Activated CD4-positive, alpha-beta T cell treated with anti-CD3 and anti-CD28 coated beads for 48 hours (primary cell): ENCODE data around the gene CLCN4.
A peak's percentile ranks its signal among the peaks of the same experiment; 100 is the strongest.

Source experiments
- DNase-seq: peaks from one replicate; pipeline ENCODE4 v3.0.0-alpha.2; 2020

Gene CLCN4

DNA sequence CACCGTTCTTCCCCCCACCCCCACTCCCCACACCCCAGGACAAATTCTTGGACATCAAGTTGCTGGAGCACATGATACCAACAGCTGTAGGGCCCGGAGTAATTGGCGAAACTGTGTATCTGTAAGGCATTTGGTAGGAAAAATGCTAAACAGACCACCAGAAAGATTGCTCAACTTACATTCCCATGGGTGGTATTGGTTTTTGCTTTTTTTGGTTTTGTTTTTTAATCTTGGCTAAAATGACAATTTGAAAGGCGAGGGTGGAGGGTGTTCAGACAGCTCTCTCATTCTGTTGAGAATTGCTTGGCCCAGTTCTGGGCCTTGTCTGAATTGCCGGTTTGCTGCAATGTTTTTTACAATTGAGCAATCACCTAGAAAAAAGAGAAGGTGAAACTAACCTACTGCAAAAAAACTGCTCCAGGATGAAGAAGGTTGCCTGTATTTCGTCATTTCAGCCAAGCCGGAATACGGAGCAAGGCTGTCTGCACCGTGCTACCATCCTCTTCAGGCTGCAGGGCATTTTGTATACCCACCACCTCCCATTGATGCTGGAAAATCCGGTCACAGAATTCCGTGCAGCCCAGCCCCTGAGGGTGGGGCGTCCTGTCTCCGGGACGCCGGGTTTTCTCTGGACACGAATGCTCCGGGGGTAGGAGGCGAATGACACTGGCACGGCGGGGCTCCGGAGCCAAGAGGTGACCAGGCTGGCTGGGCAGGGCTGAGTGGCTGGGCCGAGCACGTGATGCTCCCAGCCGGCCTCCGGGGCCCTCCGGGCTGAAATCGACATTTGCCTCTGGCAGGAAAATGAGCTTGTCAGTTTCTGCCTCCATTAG lies at the start of gene CLCN4:
CLCN4 (plus strand) TSS at position 777 of the 833 bp plus-strand sequence. CDS start 28,058 bp downstream, outside the sequence.
- no peak for DNase-seq

DNA sequence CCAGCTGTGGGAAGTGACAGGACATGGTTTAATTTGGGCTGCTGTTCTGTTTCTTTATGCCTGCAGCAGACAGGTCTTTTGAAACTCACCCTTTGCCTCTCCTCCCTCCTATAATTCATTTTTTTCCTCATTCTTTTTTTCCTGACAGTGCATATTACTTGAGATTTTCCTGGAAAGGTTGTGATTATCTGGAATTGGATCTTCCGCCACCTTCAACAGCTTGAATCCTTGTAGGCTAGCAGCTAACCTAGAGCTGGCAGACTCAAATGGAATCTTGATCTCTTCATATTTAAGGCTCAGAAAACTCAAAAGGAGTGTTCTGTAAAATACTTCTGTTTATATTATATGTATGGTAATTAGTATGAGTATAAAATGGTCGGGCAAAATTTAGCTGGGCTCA lies 49.3 kb upstream of the CLCN4 start:
- no peak for DNase-seq

DNA sequence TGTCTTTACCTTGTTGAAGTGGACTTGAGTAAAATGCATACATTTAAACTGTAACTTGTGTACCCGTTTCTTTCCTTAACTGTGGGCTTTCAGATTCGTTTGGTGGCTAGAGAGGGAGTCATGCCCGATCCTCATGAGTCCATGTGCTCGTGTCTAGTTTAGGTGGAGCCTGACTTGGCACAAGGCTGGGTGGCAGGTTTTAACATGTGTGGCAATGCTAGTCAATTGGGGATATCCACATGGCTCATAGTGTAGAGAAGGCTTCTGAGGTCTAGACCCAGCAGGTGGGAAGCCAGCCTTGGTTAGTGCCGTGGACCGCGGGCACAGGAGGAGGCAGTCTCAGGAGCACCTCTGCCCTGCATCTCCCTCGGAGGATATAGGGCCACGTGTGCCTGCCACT lies 48.5 kb upstream of the CLCN4 start:
- peak; percentile 11 for DNase-seq

DNA sequence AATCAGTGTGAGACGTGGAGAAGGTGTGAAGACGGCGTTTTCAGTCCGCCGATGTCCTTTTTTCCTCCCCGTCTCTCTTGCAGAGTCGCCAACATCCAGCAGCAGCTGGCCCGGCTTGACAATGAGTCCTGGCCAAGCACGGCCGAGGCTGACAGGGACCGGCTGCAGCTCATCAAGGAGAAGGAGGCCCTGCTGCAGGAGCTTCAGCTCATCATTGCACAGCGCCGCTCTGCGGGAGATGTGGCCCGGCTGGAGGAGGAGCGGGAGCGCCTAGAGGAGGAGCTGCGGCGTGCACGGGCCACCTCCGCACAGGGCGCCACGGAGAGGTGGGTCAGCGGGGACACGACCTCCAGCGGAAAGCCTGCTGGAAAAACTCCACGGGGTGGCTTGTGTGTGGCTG lies 47.1 kb upstream of the CLCN4 start:
- DNase-seq: no peak

DNA sequence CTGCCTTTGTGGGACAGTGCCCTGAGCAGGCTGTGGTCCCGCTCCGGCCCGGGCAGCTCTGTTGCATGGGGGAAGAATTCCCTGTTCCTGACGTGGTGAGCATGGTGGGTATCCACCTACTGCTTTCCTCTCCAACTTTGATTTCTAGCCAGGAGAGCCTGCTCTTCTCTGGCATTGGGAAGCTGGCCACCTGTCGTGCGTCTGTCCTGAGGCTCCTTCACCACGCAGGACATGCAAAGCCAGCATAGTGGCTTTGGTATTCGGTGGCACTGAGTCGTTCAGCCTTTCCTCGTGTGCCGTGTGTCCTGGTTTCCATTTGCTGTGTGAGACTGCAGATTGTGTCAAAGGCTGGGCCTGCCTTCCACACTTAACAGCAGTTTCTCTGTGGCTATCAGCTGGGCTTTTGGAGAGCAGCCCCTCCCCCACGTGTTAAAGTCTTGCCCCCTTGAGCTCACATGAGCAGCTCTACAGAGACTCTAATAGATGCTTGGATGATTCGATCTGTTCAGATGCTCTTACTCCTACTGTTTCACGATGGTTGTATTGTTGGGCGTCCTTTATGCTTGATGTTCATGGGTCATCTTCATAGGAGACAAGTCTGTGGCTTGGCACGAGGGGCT lies 46.3 kb upstream of the CLCN4 start:
- DNase-seq: peak; percentile 22

DNA sequence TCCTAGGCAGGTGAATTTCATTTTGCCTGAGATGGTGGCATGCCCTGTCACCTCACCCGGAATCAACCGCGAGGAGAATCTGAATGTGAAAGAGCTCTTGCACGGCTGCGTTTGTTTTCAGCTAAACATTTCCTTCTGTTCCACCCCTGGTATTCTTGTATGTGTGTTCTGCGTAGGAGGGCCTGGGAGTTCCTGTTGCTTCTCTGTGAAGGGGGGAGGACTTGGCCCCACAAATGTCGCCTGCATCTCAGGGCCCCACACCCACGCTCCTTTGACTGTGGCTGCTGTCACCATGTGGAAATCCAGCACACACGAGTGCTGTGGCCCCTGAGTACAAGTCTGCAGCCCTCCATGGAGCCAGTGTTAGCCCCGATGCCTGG lies 45.8 kb upstream of the CLCN4 start:
- peak; percentile 73 for DNase-seq

DNA sequence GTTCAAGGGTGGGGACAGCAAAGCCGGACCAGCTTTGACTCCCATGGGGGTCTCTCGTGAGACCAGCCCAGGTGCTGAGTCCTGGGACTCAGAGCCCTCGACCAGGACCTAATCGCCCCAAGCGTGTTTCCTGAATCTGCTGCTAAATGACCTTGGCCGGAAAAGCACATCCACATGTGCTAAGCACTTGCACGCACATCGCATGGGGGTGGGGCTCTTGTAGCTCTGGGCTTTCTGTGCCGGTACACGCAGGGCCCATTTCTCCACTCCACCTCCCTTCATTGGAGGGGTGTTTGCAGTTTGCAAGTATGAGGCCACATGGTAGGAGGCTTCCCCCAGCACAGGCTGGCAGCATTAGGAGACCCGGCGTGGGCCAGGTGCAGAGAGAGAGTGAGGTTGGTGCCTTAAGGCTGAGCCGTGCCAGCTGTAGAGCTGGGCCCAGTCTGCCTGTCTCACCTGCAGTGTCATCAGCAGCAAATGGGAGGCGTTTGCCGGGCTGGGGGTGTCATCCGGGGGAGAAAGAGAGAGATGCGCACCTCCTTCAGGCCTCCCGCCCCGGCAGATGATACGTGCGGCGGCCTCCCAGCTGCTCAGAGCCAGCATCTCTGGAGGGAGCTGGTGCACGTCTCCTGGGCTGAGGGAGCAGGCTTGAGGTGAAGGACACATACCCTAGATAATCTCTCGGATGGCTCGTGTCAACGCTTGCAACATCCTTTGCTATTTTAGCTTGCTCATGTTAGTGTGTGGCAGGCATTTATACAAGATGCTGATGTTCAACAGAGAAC lies 45.2 kb upstream of the CLCN4 start:
- peak; percentile 63 for DNase-seq

DNA sequence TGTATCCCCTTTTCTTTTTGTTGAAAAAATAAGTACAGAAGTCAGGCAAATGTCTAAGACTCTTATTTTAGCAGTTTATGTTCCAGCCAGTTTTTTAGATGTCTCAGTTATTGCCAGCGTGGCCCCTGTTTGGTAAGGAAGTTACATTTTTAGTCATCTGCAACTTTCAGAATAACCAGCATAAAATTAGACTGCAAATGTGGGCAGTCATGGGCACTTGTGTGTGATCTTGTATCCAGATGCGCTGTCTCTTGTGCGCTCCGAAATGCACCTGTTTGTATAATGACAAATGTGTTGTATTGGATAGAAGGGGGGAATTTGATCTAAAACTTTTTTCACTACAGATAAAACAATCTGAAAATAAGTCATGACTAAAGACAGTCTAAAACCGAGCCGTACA lies 44.3 kb upstream of the CLCN4 start:
- peak; percentile 9 for DNase-seq

DNA sequence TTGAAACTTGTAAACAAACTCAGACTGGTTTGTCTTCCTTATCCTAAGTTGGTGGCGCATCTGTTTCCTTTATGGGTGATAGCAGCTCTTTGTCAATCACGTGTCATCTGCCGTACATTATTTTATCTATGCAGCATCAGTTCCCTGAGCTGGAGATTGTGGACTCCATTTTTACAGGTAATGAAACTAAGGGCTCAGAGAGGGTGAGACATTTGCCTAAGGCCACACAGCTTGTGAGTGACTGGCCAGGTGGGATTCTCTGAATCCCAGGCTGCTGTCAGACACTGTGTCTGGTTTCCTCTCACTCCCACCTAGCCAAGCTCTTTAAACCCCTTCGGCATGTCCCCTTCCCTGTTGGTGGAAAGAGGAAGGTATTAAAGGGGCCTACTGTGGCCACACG lies 41.7 kb upstream of the CLCN4 start:
- DNase-seq: no peak

DNA sequence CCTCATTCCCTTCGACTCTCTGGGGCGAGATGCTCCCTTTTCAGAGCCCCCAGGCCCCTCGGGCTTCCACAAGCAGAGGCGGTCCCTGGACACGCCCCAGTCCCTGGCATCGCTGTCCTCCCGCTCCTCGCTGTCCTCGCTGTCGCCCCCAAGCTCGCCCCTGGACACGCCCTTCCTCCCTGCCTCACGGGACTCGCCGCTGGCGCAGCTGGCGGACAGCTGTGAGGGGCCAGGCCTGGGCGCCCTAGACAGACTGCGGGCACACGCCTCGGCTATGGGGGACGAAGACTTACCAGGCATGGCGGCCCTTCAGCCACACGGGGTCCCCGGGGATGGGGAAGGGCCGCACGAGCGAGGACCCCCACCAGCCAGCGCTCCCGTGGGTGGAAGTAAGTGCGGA lies 39.5 kb upstream of the CLCN4 start:
- DNase-seq: no peak

DNA sequence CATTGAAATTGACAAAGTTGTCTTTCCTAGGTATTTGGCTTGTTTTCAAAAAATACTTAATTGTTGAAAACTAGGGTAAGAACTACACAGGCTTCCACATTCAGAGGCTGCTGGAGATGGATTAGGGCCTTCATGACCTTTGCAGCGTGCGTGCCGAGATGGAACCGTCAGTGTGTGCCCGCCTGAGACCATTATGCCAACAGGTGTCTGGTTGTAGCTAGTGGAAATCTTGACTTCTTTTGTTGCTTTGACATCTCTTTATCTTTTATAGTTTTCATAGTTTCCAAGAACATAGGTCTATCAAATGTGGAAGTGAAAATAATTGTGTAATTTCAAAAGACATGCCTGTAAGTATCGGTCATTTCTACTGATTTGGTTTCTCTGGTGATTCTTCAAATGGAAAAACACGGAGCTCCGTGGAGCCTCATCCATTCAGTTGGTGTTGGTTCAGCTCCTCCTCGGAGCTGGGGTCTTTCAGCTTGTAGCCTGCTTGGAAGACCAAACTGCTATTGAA lies 38.9 kb upstream of the CLCN4 start:
- no peak for DNase-seq

DNA sequence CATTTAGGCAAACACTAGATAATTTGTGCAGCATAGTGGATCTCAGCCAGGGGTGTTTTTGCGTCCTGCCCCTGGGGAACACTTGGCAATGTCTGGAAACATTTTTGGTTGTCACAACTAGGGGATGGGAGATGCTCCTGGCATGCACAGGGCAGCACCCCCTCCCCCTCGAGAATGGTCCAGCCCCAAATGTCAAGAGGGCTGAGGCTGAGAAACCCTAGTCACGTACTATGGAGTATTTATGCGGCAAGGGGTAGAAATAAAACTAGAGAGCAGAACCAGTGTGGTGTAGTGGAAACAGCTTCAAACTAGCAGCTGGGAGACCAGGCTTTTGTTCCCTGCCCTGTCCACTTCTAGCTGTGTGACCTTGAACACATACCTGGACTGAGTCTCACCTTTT lies 38.2 kb upstream of the CLCN4 start:
- DNase-seq: no peak

DNA sequence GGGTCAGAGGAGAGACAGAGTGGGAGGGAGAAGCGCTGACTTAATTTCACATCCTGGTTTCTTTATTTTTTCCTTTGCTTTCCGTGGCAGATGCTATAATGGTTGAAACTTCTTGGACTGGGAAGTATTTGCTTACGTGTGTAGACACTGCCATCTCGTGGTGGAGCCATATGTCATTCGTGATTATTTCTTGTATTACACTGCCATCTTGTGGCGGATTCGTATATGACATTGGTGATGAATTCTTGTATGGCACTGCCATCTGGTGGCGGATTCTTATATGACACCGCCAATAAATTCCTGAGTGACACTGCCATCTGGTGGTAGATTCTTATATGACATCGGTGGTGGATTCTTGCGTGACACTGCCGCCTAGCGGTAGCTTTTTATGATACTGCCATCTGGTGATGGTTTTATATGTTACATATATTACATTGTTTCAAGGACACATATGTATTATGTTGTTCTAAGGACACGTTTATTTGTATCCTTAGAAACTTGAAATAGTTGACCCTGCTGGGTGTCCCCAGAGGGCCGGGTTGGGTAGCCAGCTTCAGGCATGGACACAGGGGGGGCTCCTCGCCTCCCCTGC lies 37.3 kb upstream of the CLCN4 start:
- DNase-seq: peak; percentile 69

DNA sequence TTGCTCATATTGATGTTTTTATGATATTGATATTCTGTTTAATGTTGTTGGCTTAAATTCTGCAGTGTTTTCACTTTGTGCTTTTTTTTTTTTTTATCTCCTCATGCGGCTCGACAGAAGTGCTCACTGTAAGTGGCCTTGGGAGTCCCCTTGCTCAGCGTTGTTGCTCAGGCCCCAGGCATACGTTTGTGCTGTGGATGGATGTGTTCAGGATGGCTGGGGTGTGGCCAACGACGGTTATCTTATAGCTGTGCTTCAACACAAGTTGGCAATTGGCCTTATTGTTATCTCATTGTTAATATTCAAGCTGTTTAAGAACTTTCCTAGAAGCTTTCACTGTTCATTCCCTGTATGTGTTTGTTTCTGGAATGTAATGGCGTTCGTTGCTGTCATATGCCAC lies 36.4 kb upstream of the CLCN4 start:
- no peak for DNase-seq

DNA sequence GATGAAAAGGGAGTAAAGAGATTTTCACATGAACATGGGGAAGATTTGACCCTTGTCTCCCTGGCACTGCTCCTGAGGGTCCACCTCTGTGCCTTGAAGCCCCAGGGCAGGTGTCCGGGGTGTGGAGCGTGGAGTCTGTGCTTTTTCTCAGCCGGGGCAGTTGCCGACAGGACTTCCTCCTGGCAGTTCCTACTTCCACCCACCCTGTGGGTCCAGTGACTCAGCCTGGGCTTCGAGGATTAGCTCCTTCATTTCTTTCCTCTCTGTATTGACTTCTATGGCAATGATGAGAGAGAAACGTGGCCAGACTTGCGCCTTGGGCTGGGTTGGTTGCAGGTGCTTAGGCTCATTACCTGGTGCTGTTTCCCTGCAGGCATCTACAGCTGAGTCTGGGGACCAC lies 35.9 kb upstream of the CLCN4 start:
- no peak for DNase-seq

DNA sequence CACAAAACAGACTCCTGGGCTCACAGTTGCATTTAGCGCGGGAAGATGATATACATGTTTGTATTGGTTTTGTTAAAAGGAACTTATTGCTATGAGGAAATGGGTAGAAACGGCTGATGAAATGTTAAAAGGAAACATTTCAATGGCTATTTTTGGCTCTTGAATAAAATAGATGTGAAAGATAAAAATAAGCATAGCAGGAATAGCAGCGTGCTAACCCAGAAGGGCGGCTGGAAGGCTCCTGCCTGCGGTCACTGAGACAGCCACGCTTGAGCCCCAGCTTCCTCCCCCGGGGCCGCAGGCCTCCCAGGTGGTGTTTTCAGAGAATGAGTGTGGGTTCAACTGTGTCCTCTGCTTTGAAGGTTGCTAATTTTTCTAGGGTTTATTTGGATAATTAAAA lies 35.0 kb upstream of the CLCN4 start:
- DNase-seq: no peak

DNA sequence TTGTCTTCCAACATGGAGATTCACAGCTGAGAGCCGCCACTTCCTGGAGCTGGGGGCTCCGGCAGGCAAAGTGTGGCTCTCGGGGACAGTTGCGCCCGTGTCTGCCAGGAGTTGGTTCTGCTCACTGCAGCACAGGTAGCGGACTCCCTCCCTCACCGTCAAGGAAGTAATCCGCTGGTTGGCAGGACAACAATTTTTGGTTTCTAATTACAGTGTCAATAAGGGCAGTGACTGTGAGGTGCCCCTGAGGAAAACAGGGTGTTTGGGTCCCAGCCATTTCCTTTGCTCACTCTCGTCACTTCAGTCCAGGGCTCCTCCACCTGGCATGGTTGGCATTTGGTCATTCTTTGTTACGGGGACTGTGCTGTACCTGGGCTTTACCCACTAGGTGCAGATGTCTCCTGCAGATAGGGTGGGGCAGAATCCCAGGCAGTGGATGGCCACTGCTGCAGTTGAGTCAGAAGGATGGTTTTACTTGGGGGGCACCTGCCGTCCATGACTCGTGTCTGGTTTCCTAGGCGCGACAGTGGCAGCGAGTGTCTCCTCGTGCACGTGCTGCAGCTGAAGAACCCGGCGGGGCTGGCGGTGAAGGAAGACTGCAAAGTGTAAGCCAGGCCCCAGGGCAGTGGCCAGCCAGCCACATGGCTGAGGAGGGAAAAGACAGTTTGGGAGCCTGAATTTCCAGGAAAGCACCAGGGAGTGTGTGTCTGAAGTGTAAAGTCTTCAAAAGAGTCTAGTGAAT lies 32.1 kb upstream of the CLCN4 start:
- no peak for DNase-seq

DNA sequence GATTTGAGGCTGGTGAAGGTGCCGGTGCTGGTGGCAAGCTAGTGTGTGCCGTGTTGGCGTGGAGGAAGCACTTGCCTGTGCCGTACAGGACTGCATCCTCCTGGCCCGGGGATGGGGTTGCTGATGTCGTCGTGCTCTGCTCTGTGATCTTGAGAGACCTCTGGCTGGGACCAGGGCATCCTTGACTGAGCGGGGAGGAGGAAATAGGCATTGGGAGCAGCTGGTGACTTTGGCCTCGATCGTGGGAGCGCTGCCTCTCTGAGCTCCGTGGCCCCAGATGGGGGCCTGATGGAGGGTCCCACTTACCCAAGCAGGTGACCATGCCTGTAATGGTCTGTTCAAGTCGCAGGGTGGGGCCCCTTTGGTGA lies 31.5 kb upstream of the CLCN4 start:
- DNase-seq: no peak

DNA sequence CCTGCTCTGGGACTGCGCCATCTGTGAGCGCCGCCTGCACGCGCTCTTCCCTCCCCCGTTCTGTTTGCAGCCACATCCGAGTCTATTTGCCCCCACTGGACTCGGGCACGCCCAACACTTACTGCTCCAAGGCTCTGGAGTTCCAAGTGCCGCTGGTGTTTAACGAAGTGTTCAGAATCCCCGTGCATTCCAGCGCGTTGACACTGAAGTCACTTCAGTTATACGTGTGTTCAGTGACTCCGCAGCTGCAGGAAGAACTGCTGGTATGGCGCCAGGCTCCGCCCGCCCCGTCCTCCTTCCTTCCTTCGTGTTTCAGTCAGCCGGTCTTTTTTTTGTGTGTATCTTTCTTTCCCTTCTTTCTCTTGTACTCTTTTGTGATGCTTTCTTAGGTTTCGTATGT lies 30.7 kb upstream of the CLCN4 start:
- DNase-seq: no peak

DNA sequence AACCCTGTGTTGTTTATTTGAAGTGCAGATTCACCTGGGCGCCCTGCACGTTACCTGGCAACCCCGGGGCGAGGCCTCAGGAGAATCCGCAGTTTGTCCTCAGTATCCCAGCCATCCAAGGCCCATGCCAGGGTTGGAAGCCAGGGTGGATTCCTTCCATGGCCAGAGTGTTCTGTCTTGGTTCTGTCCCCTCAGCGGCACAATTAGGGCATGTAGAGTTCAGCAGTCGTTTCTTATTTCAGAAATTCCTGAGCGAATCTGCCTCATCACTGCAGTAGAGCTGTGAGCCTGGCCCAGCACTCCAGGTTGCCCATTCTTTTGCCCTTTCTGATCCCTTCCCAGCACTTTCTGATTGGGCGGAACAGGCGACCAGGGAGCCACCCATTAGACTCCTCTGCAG lies 29.9 kb upstream of the CLCN4 start:
- DNase-seq: no peak

DNA sequence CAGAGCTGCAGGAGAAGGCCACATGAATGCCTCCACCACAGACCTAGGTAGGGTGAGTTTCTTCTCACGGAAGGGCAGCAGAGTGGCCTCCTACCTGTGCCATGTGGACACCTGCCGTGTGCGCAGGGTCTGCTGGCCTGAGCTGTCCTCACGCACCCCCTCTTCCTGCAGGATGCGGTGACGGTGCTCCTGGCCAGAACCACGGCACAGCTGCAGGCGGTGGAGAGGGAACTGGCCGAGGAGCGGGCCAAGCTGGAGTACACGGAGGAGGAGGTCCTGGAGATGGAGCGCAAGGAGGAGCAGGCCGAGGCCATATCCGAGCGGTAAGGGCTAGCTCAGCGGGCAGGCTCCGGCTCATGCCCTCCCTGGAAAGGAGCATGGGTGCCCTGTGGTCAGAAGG lies 28.4 kb upstream of the CLCN4 start:
- no peak for DNase-seq

DNA sequence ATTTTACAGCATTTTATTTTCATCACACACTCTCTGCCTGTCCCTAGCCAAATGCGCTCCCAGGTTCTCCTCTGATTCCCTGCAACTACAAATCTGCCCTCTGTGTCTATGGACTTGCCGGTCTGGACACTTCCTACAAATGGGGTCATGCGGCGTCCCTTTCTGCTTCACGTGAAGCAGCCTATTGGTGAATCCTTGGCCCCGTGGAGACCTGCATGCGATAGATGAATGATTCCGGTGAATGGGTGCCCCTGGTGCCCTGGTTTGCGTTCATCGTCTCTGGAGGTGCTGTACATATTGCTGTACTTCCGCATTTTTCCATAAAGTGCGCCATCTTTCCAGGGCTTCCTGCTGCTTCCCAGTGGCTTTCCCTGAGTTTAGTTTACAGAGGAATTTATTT lies 27.5 kb upstream of the CLCN4 start:
- no peak for DNase-seq

DNA sequence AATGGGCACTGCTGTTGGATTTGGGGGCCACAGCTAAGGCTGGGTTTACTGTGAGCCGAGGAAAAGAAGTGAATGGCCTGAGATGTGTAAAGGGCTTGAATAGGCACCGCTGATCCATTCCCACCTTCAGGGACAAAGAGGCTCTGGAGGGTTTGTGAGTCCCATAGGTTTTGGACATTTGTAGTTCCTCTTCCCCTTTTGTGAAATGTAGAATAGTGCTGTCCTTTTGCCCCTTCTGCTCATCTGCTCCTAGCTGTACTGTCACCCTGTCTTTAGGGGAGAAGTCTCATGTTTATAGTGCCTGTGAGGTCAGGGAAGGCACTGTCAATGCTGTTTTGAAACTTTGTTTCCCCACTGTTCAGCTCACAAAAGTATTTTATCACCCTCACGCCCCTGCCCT lies 26.4 kb upstream of the CLCN4 start:
- DNase-seq: no peak
